Psoas muscle (tissue), 8 donors: ENCODE measurements around the gene ASTN2. TPM values are rescaled to one million over a fixed set of nuclear protein-coding genes. Genes with fewer than 3 reads are reported as not detected.
A peak's percentile ranks its signal among the peaks of the same experiment; 100 is the strongest.

Experiments
- ATAC-seq, 4 donors: fragments of 200-7000 bp; cut with Tn5 transposase; one replicate each; pipeline ENCODE4 v1.9.1; 2020; ENCODE audit warnings: moderate library complexity in 3 of 4, mild to moderate bottlenecking in 2 of 4
- DNase-seq, 2 donors: peaks; one replicate each; pipeline ENCODE4 v3.0.0-alpha.2; 2020
- H3K27ac ChIP-seq: fragments of 200-600 bp; one replicate; pipeline ENCODE4 v1.8.0; 2022
- H3K27me3 ChIP-seq, 3 donors: fragments of 200-600 bp in 1 of 3; one replicate each; pipeline versions ENCODE4 v1.6.1 to v1.8.0; 2013 to 2022; ENCODE audit warnings: low read length in 2 of 3, mild to moderate bottlenecking in 2 of 3, moderate library complexity in 1 of 3; ENCODE audit not compliant: insufficient read depth in 3 of 3
- H3K36me3 ChIP-seq, 2 donors: fragments of 200-600 bp in 1 of 2; one replicate each; pipeline versions ENCODE4 v1.6.1 to v1.8.0; 2013 to 2022; ENCODE audit warnings: low read depth in 1 of 2, mild to moderate bottlenecking in 1 of 2, moderate library complexity in 1 of 2; ENCODE audit not compliant: insufficient read depth in 1 of 2
- H3K4me1 ChIP-seq: fragments of 200-600 bp; one replicate; pipeline ENCODE4 v1.8.0; 2022
- H3K4me3 ChIP-seq: fragments of 200-600 bp; one replicate; pipeline ENCODE4 v1.8.0; 2022; ENCODE audit warnings: mild to moderate bottlenecking
- H3K9me3 ChIP-seq: fragments of 200-600 bp; one replicate; pipeline ENCODE4 v1.8.0; 2022
- CTCF ChIP-seq: fragments of 200-600 bp; IDR thresholded peaks from one replicate; pipeline ENCODE4 v1.8.0; 2022; ENCODE audit warnings: antibody characterized with exemption
- WGBS, 3 donors: extraction: QIAGEN DNeasy Blood & Tissue Kit; methylation state at CpG; one replicate each; pipeline versions ENCODE4 v1.1.6 to v1.1.7; 2013; 5-methylcytosine and 5-hydroxymethylcytosine counted together
- intact Hi-C, 2 donors: fragments of 100-400 bp; cut with DNase I; formaldehyde crosslinking; loops; one replicate each; pipeline versions ENCODE4 v1.11.0 to v1.14.2; 2022
- polyA plus RNA-seq, 3 donors: library from polyadenylated mRNA; stranded (reverse); fragments of 200-250 nt; gene quantifications; one replicate each; pipeline ENCODE4 v1.2.3, GENCODE V29; 2013
- total RNA-seq, 4 donors: library from RNA; stranded (reverse); fragmentation: NEBNext Ultra II Directional in 2 of 4; extraction: Animal tissue kit (Norgen Biotek cat#: 25700) in 2 of 4; gene quantifications; one replicate each; pipeline versions ENCODE4 v1.2.1 to v1.2.4, GENCODE V29; 2021 to 2023
- donor health status: healthy with polysubstance abuse.
- donor health status: DM: no; HTN: no; CAD: no; lungs with moderate emphysema.
- donor health status: Bipolar disorder and iron deficiency.
- donor health status: healthy.
- donor health status: DM: yes; HTN: yes; CAD: no.
- donor health status: DM: no; HTN: no; CAD: no.
- donor health status: DM: no; HTN: no; CAD: no.
- donor health status: DM: yes; HTN: yes; CAD: no.

Gene ASTN2
- total and polyA plus RNA-seq, 7 donors = 2.0 to 10.3 (median 3.3) TPM

- peak; percentile 42 to 88 (median 74) for ATAC-seq
Measured at GRCh38 chr9:117081641-117082317, 333.1 kb downstream of the ASTN2 start.

GRCh38 chr9:117080765-117081390 lies 334.0 kb downstream of the ASTN2 start:
- H3K4me1 ChIP-seq = no peaks in the 10 kb centered on the region
- no peaks in the 10 kb centered on the region for H3K27me3 ChIP-seq
- no peaks in the 10 kb centered on the region for H3K36me3 ChIP-seq
- no peaks in the 10 kb centered on the region for H3K9me3 ChIP-seq
- ATAC-seq (no peak), DNase-seq (no peak)
- no peak for TF ChIP-seq CTCF
- intact Hi-C loops = no loop called here
- H3K4me3 ChIP-seq = no peak overlapping the region
- H3K27ac ChIP-seq = peak overlapping the region; percentile 36
- WGBS, 3 donors = 34 to 53% (median 48%) methylated on average over 2 of the region's 2 CpGs

More at GRCh38 chr9:117081641-117082317, 333.1 kb downstream of the ASTN2 start:
- Histone ChIP-seq H3K27me3 (no peaks in the 10 kb centered on the region), H3K9me3 (no peaks in the 10 kb centered on the region), H3K4me3 (no peak overlapping the region), H3K27ac (peak overlapping the region; percentile 36), H3K36me3 (no peaks in the 10 kb centered on the region), H3K4me1 (no peaks in the 10 kb centered on the region)
- TF ChIP-seq CTCF = no peak
- no peak for DNase-seq
- intact Hi-C loops = no loop called here
- WGBS, 3 donors = 11 to 28% (median 13%) methylated on average over 5 of the region's 5 CpGs

- TF ChIP-seq CTCF = no peak
- Histone ChIP-seq H3K4me3 (no peak overlapping the region), H3K27me3 (peaks cover 0 to 4% (median 0%) of the 10 kb centered on the region in 3 donors), H3K27ac (no peak overlapping the region), H3K9me3 (no peaks in the 10 kb centered on the region), H3K4me1 (no peaks in the 10 kb centered on the region), H3K36me3 (no peaks in the 10 kb centered on the region)
- intact Hi-C loops = loop anchor here in 1 of 2 donors (10.0 kb wide), 2 partner anchors 62 to 338 kb away; partner anchors contain the start of gene ASTN2
- no peak for ATAC-seq
- DNase-seq = no peak
- WGBS, 3 donors = 51 to 60% (median 57%) methylated on average over 8 of the region's 8 CpGs
Measured at GRCh38 chr9:117076571-117077290, 338.1 kb downstream of the ASTN2 start.

GRCh38 chr9:117075636-117076035 lies 339.2 kb downstream of the ASTN2 start:
- H3K9me3 ChIP-seq = no peaks in the 10 kb centered on the region
- H3K27ac ChIP-seq = no peak overlapping the region
- intact Hi-C loops = loop anchor here in 1 of 2 donors (10.0 kb wide), 2 partner anchors 61 to 339 kb away; partner anchors contain the start of gene ASTN2
- no peak overlapping the region for H3K4me3 ChIP-seq
- no peaks in the 10 kb centered on the region for H3K4me1 ChIP-seq
- no peaks in the 10 kb centered on the region for H3K36me3 ChIP-seq
- no peak for TF ChIP-seq CTCF
- peaks cover 0 to 4% (median 0%) of the 10 kb centered on the region in 3 donors for H3K27me3 ChIP-seq
- ATAC-seq (no peak), DNase-seq (no peak)
